NB4 (cell line): ENCODE data around the gene FANK1.

ENCODE experiments used
- POLR2A ChIP-seq: IDR thresholded peaks from 2 replicates; pipeline ENCODE4 v1.6.1; 2011; ENCODE audit warnings: mild to moderate bottlenecking; ENCODE audit not compliant: insufficient read length; ENCODE audit errors: extremely low read depth
- TF ChIP-seq, protein P1 (sequence below): IDR thresholded peaks from one replicate; pipeline ENCODE4 v1.5.1; 2012; ENCODE audit warnings: low read depth, low read length

GRCh38 chr10:125871338-125871737 is 25.0 kb upstream of the FANK1 start:
- TF ChIP-seq, protein P1, sequence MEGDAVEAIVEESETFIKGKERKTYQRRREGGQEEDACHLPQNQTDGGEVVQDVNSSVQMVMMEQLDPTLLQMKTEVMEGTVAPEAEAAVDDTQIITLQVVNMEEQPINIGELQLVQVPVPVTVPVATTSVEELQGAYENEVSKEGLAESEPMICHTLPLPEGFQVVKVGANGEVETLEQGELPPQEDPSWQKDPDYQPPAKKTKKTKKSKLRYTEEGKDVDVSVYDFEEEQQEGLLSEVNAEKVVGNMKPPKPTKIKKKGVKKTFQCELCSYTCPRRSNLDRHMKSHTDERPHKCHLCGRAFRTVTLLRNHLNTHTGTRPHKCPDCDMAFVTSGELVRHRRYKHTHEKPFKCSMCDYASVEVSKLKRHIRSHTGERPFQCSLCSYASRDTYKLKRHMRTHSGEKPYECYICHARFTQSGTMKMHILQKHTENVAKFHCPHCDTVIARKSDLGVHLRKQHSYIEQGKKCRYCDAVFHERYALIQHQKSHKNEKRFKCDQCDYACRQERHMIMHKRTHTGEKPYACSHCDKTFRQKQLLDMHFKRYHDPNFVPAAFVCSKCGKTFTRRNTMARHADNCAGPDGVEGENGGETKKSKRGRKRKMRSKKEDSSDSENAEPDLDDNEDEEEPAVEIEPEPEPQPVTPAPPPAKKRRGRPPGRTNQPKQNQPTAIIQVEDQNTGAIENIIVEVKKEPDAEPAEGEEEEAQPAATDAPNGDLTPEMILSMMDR, result no peak
- TF ChIP-seq POLR2A, result no peak
